Stimulated activated CD4-positive, alpha-beta T cell treated with anti-CD3 and anti-CD28 coated beads, Interleukin-12 subunit alpha, Interleukin-12 subunit beta, amount 100 ng/mL, for 48 hours (primary cell): ENCODE results near the gene SMPD4.
"Not testable (repeated sequence)": the region's sequence is repeated elsewhere in the genome, so short reads cannot be mapped to it uniquely, and the experiment has no call there.

Source experiments
- DNase-seq, 3 donors: peaks; one replicate each; pipeline ENCODE4 v3.0.0-alpha.2; 2020; ENCODE audit warnings: low read depth in 2 of 3, low spot score in 1 of 3

SMPD4 gene

GRCh38 chr2:130157825-130158514, 23.4 kb downstream of the SMPD4 start:
- not testable (repeated sequence) for DNase-seq

DNA sequence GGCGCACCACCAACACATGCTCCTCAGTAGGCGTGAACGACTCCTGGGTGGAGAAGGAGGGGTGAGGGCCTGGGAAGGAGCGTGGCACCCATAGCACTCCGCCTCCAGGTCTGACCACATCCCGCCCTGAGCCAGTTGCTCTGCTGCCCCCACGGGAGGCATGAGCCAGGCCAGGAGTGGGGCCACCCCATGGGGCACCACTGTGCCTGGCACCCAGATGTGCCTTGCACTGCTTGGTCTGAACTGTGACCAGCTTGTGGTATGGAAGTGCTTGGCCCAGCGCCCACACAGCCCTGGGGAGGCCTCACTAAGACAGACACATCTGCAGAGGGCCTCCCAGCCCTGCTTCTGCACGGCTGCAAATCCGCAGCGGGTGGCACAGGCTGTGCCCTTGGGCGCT, 24.0 kb downstream of the SMPD4 start:
- not testable (repeated sequence) for DNase-seq

DNA sequence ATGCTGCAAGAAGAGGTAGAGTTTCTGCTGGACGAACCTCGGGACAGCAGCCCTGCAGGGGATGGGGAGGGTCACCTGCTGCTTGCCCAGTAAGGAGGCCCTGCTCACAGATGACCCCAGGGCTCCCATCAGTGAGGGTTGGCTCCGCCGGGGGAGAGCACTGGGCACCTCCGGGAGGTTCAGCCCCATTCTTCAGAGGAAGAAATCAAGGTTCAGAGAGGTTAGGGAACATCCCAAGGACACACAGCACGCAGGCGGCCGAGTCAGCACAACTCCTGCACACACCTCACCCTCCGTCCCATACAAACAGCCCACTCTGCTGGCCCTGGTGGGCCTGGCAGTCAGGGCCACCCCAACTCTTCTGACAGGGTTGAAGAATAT, 24.8 kb downstream of the SMPD4 start:
- DNase-seq = no peak

GRCh38 chr2:130155956-130156623, 25.3 kb downstream of the SMPD4 start:
- DNase-seq = not testable (repeated sequence)

DNA sequence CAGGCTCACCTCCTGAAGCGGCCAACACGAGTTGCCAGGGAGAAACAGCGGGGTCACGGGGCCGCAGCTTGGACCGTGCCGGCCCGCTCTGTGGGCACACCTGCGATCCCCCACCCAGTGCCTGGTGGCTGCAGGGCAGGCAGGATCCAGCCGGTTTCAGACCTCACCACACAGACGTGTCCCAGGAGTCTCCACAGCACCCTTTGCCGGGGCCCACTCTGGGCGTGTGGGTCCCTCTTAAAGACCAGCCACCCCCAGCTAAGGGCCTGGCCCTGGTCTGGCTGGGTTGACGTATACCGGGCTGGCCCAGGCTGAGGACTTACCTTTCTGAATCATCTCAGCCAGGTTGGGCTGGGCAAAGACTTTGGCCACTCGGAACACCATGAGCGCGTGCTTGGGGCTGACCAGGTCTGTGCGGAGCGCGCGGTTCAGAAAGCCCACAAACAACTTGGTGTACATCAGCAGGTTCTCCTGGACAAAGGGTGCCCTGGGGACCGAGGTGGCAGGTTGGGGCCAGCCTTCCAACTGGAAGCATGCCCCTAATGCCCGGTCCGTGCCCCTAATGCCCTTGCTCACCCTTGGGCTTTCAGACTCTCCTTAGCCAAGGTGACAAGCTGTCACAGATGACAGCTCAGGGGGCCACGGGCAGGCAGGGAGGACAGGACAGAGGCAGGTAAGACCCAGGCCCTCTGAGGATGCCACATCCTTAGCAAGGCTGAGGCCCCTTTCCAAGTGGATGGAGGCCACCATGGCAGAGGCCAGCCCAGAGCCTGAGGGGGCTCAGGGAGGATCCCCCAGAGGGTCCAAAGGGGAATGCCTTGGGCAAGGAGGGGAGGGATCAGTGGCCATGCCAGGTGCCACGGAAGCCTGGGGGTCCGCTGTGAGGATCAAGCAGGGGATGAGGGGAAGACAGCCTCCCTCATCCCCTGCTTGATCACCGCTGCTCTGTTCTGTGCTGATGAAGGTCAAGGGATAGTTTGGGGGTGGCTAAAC, 26.3 kb downstream of the SMPD4 start:
- no peak for DNase-seq

- not testable (repeated sequence) for DNase-seq
These were observed 27.0 kb downstream of the SMPD4 start for GRCh38 chr2:130154423-130154770.

DNA sequence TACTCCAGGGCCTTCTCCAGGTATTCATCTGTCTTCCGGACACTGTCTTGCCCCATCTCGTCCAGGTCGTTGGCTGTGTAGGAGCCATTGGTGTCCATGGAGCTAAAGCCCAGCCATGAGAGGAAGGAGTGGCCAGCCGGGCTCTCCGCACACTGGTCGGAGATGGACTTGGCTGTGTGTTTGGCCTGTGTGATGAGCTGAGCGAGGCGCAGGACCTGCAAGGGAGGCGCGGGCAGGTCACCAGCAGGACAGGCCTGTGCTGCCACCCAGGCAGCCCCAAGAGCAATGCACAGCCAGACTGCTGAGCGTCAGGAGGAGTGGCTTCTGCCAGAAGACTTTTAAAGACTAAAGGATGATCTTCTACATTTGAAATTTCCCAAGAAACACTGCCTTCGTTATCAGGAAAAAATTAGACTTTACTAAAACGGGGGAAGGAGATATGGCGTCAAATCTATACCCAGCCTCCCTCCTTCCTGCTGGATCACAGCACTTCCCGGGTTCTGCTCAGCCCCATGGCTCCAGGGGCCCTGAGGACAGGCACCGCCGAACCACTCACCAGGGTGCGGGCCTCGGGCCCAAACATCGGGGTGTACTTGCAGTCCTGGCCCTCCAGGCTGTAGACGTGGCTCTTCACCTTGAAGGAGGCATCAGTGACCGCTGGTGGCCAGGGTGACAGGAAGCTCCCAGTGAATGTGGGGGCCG, 27.5 kb downstream of the SMPD4 start:
- not testable (repeated sequence) for DNase-seq

- no peak for DNase-seq
These were observed 28.4 kb downstream of the SMPD4 start for GRCh38 chr2:130152816-130153595.

DNA sequence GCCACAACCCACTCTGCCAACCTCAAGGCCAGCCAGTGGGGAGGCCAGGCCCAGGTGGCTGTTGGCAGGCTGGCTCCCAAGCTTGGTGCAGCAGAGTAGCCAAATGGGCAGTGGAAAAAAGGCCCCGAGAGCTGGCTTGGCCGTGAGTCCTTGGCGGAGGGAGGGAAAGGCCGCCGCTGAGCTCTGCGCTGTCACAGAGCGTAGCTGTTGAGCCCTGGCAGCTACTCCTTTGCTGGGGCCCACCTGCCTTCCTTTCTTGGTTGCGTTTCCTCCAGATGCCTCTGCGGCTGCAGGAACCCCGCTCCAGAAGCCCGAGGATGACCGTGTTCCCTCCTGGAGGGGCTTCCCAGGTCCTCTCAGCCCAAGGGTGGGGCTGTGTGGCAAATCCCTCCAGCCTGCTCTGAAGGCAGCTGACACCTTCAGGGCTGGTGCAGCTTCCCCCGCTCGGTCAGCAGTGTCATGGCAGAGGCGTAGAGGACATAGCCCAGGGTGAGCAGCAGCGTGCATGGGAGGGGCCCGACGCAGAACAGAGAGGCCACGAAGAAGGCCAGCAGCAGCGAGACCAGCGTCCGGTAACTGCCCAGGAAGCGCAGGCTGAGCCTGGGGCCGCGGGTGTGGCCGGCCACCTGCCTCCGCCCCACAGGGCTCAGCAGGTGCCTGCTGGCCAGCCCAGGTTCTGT, 29.1 kb downstream of the SMPD4 start:
- DNase-seq = not testable (repeated sequence)

DNA sequence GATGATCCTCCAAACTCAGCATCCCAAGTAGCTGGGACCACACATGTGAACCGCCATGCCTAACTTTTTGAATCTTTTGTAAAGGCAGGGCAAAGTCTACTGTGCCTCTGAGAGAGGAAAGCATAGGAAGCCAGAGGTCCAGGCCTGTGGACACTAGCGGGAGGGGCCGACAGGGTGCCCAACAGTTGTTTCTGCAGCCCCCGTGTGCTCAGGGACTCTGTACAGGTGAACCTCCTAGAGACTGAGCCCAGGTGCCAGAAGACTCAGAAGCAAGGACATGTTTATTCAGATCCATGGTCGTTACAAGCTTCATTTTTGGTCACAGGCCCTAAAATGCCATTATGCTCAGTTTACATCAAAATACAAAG, 30.3 kb downstream of the SMPD4 start:
- not testable (repeated sequence) for DNase-seq

DNA sequence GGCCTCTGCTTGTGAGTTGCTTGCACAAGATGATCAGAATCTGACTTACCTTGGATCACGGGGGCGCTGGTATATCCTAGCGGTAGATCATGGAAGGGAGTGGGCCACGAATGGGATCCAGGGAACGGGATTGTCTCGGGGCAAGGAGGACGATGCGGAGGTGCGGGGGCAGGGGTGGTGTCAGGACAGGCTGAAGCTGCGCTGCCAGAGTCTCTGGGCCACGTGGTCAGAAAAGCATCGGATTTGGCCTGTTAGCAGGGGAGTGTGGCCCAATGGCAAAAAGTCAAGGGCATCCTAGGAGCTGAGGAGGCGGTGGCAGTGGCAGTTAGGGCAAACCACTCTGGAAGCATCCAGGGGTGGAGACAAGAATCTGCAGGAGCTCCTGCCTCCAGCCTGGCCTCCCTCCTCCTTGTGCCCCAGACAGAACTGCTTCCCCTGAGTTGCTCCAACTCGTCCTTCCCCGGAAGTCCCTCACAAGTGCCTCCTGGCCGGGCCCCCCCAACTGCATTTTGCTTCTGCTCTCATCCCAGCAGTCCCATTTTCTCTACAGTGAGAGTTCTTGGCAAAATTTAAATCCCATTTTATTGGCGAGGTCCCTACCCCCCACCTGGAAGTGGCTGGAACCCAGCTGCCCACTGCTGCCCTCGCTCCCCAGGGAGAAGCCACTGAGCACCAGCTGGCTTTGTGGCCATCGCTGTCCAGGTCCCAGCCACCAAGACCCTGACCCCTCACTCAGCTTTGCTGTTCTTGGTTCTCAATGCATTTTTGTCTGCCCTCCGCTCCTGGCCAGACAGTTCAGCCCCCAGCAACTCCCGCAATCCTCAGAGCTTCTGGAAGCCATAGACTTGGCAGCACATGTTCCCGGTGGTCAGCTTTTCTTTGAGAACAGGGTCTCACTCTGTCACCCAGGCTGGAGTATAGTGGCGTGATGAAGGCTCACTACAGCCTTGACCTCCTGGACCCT, 30.9 kb downstream of the SMPD4 start:
- no peak for DNase-seq

DNA sequence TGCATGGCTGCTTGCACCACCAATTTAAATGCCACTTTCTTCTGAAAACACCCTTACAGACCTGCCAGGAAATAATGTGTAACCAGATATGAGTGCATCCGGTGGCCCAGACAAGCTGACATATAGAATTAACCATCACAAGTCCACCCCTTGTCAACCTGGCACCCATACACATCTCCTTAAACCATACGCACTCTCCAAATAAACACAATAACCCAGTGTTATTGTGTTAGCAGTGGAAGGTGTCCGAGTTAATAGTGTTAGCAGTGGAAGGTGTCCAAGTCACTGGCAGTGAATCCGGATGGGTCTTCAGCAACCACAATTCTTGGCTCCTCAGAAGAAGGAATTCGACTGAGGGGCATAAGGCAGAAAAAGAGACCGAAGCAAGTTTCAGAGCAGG, 32.9 kb downstream of the SMPD4 start:
- not testable (repeated sequence) for DNase-seq

DNA sequence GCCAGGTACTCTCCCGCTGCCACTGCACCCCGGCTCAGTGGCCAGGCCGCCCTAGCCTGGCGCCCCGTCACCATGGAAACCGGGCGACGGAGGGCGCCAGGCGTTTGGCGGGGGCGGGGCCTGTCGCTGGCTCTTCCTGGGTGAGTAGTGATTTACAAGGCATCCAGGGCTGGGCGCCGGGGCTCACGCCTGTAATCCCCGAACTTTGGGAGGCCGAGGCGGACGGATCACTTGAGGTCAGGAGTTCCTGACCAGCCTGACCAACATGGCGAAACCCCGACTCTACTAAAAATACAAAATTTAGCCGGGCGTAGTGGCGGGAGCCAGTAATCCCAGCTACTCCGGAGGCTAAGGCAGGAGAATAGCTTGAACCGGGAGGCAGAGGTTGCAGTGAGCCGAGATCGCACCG, 36.4 kb downstream of the SMPD4 start, which contains the start of gene CCDC74B:
CCDC74B (minus strand) TSS at position 107 of the 409 bp plus-strand sequence. CDS start 116 bp downstream, outside the sequence.
- DNase-seq = peak; percentile 10 to 53 (median 18)

- DNase-seq = not testable (repeated sequence)
These were observed 37.9 kb downstream of the SMPD4 start for GRCh38 chr2:130143266-130144039.

DNA sequence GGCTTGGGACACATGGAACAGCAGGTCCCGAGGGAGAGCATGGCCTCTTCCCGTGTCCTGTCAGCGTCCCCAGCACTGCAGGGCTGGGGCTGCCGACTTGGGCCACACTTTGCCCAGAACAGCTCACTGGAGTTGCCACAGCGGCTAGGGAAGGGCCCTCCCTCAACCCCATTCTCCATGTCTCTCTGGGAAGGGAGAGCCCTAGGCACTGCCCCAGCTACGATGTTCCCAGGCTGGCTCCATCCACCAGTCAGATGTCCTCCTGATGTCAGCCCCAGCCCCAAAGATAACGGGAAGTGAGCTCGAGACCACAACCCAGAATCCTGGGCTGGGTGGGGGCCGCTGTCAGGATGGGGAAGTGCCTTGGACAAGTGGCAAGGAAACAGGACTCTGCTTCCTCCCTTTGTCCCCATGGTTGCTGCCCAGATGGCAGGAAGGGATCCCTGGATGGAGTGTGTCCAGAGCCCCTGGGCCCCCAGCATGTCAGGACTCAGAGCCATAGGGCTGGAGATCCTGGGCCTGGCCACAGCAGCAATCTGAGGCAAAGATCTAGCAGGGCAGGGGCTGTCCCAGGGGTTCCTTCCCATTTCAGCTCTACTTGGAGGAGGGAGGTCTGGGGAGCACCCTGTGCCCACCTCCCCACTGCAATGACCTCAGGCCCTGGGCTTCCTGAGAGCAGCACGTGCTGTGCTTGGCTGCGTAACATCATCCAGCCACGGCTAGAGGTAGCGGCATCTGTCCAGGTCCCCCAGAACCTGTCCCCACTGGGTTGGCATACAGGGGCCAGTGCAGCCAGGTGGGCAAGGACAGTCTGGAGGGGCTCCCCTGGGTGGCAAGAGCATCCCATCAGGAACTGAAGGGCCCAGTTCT, 38.8 kb downstream of the SMPD4 start:
- DNase-seq = not testable (repeated sequence)

GRCh38 chr2:130141645-130142370, 39.6 kb downstream of the SMPD4 start:
- not testable (repeated sequence) for DNase-seq
